Esophagus (tissue), 2 donors: ENCODE results near the gene DCXR. TPM values are rescaled to one million over a fixed set of nuclear protein-coding genes. Genes with fewer than 3 reads are reported as not detected.
A peak's percentile ranks its signal among the peaks of the same experiment; 100 is the strongest.

Source experiments
- H3K27ac ChIP-seq, 2 donors: one replicate each; pipeline ENCODE4 v1.5.1; 2013; ENCODE audit warnings: low read depth in 2 of 2, mild to moderate bottlenecking in 2 of 2, inconsistent platforms in 1 of 2, low read length in 1 of 2, moderate library complexity in 1 of 2
- H3K27me3 ChIP-seq, 2 donors: one replicate each; pipeline ENCODE4 v1.6.1; 2013; ENCODE audit warnings: low read length in 2 of 2, control low read depth in 1 of 2, mild to moderate bottlenecking in 1 of 2; ENCODE audit not compliant: insufficient read depth in 2 of 2, control insufficient read depth in 1 of 2
- H3K36me3 ChIP-seq, 2 donors: one replicate each; pipeline ENCODE4 v1.6.1; 2013; ENCODE audit warnings: low read length in 1 of 2; ENCODE audit not compliant: control insufficient read depth in 2 of 2, insufficient read depth in 2 of 2
- H3K4me1 ChIP-seq, 2 donors: one replicate each; pipeline ENCODE4 v1.6.1; 2013; ENCODE audit warnings: low read length in 1 of 2; ENCODE audit not compliant: control insufficient read depth in 2 of 2, insufficient read depth in 2 of 2
- H3K4me3 ChIP-seq, 2 donors: one replicate each; pipeline ENCODE4 v1.5.1; 2013; ENCODE audit warnings: low read length in 2 of 2, mild to moderate bottlenecking in 2 of 2, low read depth in 1 of 2, moderate library complexity in 1 of 2
- H3K9me3 ChIP-seq, 2 donors: one replicate each; pipeline ENCODE4 v1.6.1; 2013; ENCODE audit warnings: mild to moderate bottlenecking in 2 of 2, low read depth in 1 of 2, low read length in 1 of 2, moderate library complexity in 1 of 2; ENCODE audit not compliant: control insufficient read depth in 2 of 2, insufficient read depth in 1 of 2
- WGBS, 2 donors: extraction: QIAGEN DNeasy Blood & Tissue Kit; methylation state at CpG; one replicate each; pipeline ENCODE4 v1.1.7; 2013; 5-methylcytosine and 5-hydroxymethylcytosine counted together
- polyA plus RNA-seq, 2 donors: library from polyadenylated mRNA; stranded (reverse); fragments of 200-250 nt; gene quantifications; one replicate each; pipeline ENCODE4 v1.2.3, GENCODE V29; 2013
- donor health status: healthy with polysubstance abuse.
- donor health status: Bipolar disorder and iron deficiency.

Gene DCXR
- polyA plus RNA-seq, 2 donors, result 136 to 145 TPM

DNA sequence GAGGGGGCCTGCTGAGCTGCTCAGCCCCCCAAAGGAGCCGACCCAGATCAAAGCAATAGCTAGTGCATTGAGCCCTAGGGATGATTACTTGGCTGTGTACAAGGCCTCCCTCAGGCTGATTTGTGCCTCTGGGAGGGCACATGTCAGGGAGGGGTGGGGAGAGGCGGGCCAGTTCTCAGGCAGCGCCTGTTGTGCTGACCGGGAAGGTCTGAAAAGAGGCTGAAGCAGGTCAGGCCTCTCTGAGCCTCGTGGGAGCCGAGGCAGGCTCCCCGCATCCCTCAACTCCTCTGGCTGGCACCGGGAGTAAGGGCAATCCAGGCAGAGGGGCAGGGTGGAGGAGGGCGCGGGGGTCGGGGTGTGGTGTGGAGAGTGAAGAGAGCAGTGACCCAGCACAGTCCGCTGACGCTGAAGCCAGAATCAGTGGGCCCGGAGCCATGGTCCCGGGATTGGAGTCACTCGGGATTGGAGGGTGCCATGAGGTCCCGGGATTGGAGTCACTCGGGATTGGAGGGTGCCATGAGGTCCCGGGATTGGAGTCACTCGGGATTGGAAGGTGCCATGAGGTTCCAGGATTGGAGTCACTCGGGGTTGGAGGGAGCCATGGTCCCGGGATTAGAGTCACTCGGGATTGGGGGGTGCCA is 3.0 kb downstream of the DCXR start:
- no peak overlapping the region for H3K4me3 ChIP-seq
- no peaks in the 10 kb centered on the region for H3K9me3 ChIP-seq
- WGBS, 2 donors, result 81 to 84% methylated on average over 23 of the region's 23 CpGs
- peaks cover 3 to 5% of the 10 kb centered on the region in 2 donors for H3K36me3 ChIP-seq
- H3K27me3 ChIP-seq, result no peaks in the 10 kb centered on the region
- no peak overlapping the region for H3K27ac ChIP-seq
- peaks cover 17 to 26% of the 10 kb centered on the region in 2 donors for H3K4me1 ChIP-seq

DNA sequence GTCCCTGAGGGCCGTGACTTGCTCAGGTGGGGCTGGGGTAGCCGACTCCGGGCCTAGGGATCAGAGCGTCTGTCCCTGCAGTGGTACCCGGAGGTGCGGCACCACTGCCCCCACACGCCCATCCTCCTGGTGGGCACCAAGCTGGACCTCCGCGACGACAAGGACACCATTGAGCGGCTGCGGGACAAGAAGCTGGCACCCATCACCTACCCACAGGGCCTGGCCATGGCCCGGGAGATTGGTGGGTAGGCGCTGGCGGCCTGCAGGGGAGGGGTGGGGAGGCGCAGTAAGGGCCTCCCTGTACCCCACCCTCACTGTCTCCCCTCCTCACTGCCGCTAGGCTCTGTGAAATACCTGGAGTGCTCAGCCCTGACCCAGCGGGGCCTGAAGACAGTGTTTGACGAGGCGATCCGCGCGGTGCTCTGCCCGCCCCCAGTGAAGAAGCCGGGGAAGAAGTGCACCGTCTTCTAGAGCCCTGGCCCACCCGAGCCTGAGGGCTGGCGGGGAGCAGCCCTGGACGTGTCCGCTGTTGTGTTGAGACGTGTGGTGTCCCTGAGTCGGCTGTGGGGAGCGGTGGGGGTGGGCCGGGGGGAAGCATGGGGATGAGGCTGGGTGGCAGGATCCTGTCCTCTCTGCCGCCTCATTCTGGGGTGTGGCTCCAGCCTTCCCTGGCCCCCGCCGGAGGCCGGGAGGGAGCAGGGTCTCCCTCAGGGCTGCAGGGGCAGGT is 4.0 kb downstream of the DCXR start:
- Histone ChIP-seq H3K4me3 (no peak overlapping the region), H3K4me1 (peaks cover 17 to 26% of the 10 kb centered on the region in 2 donors), H3K27ac (no peak overlapping the region), H3K9me3 (no peaks in the 10 kb centered on the region), H3K36me3 (peaks cover 3 to 12% of the 10 kb centered on the region in 2 donors), H3K27me3 (no peaks in the 10 kb centered on the region)
- WGBS, 2 donors, result 73 to 76% methylated on average over 37 to 38 of the region's 38 CpGs

DNA sequence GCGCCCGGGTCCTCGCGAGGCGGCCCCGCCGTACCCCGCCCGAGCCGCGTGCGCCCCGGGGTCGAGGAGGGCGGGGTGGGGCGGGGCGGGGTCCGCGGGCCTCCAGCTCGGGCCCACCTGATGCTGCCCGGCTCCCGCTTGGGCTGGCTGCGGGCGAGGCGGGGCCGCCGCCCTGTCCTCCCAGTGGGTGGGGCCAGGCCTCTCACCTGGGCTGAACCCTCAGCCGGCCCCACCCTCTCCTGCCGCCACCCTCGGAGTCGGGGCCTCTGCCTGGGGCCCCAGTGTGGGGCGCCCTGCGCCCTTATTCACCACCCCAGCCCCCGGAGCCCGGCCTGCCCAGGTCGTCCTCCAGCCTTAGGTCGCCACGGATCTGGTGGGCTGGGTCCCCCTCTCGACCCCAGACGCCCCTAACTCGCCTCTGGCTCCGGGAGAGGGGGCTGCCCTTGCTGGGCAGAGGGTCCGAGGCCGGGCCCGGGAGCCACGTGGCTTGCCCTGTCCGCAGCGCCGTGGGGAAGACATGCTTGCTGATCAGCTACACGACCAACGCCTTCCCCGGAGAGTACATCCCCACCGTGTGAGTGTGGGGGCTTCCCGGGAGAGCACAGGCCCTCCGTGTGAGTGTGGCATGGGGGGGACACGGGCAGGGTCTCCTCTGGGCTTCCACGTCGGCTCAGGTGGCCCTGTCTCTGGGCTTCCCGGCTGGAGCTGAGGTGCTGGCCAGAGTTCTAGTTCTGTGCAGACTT is 5.4 kb downstream of the DCXR start:
- Histone ChIP-seq H3K4me1 (peaks cover 17 to 26% of the 10 kb centered on the region in 2 donors), H3K9me3 (no peaks in the 10 kb centered on the region), H3K4me3 (peak overlapping the region; percentile 14 to 38), H3K27ac (no peak overlapping the region), H3K36me3 (peaks cover 3 to 12% of the 10 kb centered on the region in 2 donors), H3K27me3 (no peaks in the 10 kb centered on the region)
- WGBS, 2 donors, result 9 to 12% methylated on average over 39 to 59 of the region's 59 CpGs

DNA sequence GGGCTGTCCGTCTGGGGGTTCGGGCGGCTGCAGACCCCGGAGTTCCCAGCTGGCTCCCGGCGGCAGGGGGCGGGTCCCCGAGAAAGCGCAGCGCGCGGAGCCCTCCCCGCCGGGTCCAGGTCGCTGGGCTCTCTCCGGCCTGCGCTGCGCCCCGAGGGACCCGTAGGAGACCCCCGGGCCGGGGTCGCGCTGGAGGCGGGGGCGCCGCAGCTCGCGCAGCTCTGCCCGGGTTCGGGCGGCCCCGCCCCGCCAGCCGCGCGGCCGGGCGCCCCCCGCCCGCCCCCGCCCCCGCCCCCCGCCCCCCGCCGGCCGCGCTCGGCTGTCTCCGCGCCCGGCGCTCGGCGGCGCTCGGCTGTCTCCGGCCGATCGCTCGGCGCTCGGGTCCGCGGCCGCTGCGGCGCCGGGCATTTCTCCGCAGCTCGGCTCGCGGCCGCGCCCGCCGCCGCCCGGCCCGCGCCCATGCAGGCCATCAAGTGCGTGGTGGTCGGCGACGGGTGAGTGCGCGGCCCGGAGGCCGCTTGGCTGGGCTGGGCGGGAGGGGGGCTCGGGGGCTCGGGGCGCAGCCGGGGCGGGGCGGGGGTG is 6.1 kb downstream of the DCXR start, which contains the start of gene RAC3:
RAC3 (plus strand) TSS at position 376 of the 582 bp plus-strand sequence; CDS start at position 460, 84 bp downstream.
- no peaks in the 10 kb centered on the region for H3K9me3 ChIP-seq
- no peaks in the 10 kb centered on the region for H3K27me3 ChIP-seq
- H3K36me3 ChIP-seq, result peaks cover 3 to 14% of the 10 kb centered on the region in 2 donors
- peaks cover 13 to 22% of the 10 kb centered on the region in 2 donors for H3K4me1 ChIP-seq
- 1 to 2% methylated on average over 15 to 96 of the region's 96 CpGs for WGBS, 2 donors
- H3K27ac ChIP-seq, result peak within 1 kb of the TSS; percentile 61 to 84
- H3K4me3 ChIP-seq, result peak within 1 kb of the TSS; percentile 38 to 47

DNA sequence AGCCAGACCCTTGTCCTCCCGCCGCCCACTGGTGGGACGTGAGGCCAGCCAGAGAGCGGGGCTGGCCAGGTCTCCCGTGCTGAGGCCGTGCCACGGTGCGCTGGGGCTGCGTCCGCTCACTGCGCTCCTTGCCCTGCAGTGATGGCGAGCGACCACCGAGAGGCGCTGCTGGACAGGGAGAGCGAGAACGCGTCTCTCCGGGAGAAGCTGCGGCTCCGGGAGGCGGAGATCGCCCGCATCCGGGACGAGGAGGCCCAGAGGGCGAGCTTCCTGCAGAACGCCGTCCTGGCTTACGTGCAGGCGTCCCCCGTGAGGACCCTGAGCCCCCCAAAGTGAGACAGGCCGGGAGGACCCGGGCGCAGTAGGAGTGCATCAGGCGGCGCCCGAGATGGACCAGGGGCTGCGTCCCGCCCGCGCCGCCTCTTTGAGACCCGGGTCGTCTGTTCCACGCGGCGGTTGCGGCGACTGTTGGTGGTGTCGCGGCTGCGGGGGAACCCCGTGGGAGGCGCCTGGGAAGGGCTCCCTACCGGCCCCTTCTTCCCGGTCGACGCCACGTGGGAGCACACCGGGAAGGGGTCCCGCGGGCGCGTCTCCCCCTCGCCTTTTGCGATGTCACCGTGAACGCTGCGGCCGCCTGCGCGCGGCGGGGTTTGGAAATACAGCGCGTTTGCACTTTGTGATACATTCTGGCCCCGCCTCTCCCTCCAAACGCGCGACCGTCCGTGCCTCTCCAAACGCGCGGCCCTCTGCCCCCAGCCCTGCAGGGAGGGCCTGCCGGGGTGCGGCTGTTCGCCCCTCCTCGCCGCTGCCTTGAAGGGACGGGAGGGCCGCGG is 6.8 kb downstream of the DCXR start:
- peak overlapping the region; percentile 61 to 84 for H3K27ac ChIP-seq
- 1% methylated on average over 91 to 94 of the region's 94 CpGs for WGBS, 2 donors
- H3K4me3 ChIP-seq, result peak overlapping the region; percentile 38 to 47
- H3K27me3 ChIP-seq, result no peaks in the 10 kb centered on the region
- no peaks in the 10 kb centered on the region for H3K9me3 ChIP-seq
- H3K4me1 ChIP-seq, result peaks cover 7 to 15% of the 10 kb centered on the region in 2 donors
- H3K36me3 ChIP-seq, result peaks cover 3 to 16% of the 10 kb centered on the region in 2 donors

DNA sequence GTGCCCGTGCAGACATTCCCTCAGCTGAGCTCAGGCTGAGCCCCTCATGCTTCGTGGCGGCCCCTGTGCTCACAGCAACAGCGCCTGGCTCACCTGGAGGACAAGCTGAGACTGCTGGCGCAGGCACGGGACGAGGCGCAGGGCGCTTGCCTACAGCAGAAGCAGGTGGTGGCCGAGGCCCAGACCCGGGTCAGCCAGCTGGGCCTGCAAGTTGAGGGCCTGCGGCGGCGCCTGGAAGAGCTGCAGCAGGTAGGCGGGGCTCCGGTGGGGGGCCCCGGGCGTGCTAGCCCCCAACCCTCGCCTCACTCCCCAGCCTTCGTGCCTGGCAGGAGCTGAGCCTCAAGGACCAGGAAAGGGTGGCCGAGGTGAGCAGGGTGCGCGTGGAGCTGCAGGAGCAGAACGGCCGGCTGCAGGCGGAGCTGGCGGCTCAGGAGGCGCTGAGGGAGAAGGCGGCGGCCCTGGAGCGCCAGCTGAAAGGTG is 7.5 kb downstream of the DCXR start:
- Histone ChIP-seq H3K36me3 (peaks cover 0 to 17% of the 10 kb centered on the region in 2 donors), H3K4me3 (no peak overlapping the region), H3K9me3 (no peaks in the 10 kb centered on the region), H3K4me1 (peaks cover 7 to 15% of the 10 kb centered on the region in 2 donors), H3K27ac (no peak overlapping the region), H3K27me3 (no peaks in the 10 kb centered on the region)
- WGBS, 2 donors, result 61 to 62% methylated on average over 31 of the region's 31 CpGs

DNA sequence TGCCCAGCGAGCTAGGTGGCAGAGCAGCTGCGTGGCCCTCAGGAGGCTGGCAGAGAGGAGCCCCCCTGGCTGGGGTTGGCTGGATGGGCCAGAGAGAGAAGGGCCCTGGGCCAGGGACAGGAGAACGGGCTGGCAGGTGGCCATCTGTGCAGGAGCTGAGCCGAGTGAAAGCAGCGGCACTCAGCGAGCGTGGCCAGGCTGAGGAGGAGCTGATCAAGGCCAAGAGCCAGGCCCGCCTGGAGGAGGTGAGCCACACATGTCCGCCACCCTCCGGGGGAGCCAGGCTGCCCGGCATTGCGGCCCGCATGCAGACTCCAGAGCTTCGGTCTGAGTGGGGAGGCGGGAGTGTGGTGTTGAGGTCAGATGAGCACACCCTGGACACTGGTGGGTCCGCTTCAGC is 8.1 kb downstream of the DCXR start:
- Histone ChIP-seq H3K9me3 (no peaks in the 10 kb centered on the region), H3K27ac (no peak overlapping the region), H3K27me3 (no peaks in the 10 kb centered on the region), H3K4me1 (peaks cover 7 to 15% of the 10 kb centered on the region in 2 donors), H3K4me3 (no peak overlapping the region), H3K36me3 (peaks cover 0 to 17% of the 10 kb centered on the region in 2 donors)
- whole genome bisulfite sequencing, 2 donors, result 82 to 89% methylated on average over 16 of the region's 16 CpGs

DNA sequence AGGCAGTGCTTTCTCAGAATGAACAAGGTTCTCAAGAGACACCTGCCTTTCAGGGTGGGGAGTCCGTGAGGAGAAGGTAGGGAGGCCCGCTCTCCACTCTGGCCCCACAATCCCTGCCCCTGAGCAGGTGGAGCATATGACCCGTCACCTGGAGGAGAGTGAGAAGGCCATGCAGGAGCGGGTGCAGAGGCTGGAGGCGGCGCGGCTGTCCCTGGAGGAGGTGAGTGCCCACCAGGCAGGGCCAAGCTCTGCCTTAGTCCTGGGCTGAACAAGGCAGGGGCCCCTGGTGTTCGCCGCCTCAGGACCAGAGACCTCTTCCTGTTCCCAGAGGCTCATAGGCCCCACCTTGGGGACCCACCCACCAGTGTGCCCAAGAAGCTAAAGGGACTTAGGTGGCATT is 8.5 kb downstream of the DCXR start:
- WGBS, 2 donors, result 93 to 97% methylated on average over 9 of the region's 9 CpGs
- H3K4me3 ChIP-seq, result no peak overlapping the region
- H3K27me3 ChIP-seq, result no peaks in the 10 kb centered on the region
- no peak overlapping the region for H3K27ac ChIP-seq
- H3K36me3 ChIP-seq, result peaks cover 0 to 17% of the 10 kb centered on the region in 2 donors
- H3K9me3 ChIP-seq, result no peaks in the 10 kb centered on the region
- H3K4me1 ChIP-seq, result peaks cover 7 to 18% of the 10 kb centered on the region in 2 donors
